Suprapubic skin (tissue), 4 donors: ENCODE measurements around the gene PCF11.

Source experiments
- EP300 ChIP-seq: sonication (generic); formaldehyde crosslinking; IDR thresholded peaks from one replicate; pipeline ENCODE4 v1.6.1; 2017; ENCODE audit warnings: antibody characterized with exemption
- POLR2A ChIP-seq, 2 donors: fragments of 450-650 bp; IDR thresholded peaks; one replicate each; pipeline ENCODE4 v1.6.1; 2017; ENCODE audit warnings: antibody characterized with exemption in 2 of 2, mild to moderate bottlenecking in 2 of 2, moderate library complexity in 2 of 2
- POLR2AphosphoS5 ChIP-seq, 3 donors: sonication (generic); formaldehyde crosslinking; IDR thresholded peaks; one replicate each; pipeline ENCODE4 v1.6.1; 2017; ENCODE audit warnings: antibody characterized with exemption in 3 of 3
- TF ChIP-seq, protein P1 (sequence below), 2 donors: fragments of 200-600 bp in 1 of 2; fragments of 450-650 bp in 1 of 2; sonication (generic) in 1 of 2; IDR thresholded peaks; one replicate each; pipeline ENCODE4 v1.5.1; 2016 to 2019; ENCODE audit warnings: antibody characterized with exemption in 2 of 2, mild to moderate bottlenecking in 1 of 2, moderate library complexity in 1 of 2

DNA sequence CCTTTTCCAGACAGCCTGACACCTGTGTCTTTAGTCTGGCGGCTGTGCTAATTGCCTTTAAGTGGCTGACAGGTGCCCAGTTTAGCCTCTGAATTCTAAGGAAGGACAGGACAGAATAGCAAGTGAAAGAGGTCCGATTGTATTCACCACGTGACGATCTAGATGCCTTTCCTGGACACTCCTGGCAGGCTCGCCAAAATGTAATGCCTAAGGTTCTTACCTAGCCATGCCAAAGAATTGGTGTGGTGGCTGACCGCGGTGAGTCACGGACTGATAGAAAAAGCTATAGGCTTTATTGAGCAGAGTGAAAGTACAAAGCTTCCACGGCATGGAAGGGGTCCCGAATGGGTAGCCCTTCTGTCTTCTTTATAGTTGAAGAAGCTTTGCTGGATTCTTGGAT is 63.3 kb downstream of the PCF11 start:
- TF ChIP-seq, protein P1, sequence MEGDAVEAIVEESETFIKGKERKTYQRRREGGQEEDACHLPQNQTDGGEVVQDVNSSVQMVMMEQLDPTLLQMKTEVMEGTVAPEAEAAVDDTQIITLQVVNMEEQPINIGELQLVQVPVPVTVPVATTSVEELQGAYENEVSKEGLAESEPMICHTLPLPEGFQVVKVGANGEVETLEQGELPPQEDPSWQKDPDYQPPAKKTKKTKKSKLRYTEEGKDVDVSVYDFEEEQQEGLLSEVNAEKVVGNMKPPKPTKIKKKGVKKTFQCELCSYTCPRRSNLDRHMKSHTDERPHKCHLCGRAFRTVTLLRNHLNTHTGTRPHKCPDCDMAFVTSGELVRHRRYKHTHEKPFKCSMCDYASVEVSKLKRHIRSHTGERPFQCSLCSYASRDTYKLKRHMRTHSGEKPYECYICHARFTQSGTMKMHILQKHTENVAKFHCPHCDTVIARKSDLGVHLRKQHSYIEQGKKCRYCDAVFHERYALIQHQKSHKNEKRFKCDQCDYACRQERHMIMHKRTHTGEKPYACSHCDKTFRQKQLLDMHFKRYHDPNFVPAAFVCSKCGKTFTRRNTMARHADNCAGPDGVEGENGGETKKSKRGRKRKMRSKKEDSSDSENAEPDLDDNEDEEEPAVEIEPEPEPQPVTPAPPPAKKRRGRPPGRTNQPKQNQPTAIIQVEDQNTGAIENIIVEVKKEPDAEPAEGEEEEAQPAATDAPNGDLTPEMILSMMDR (IDR thresholded peaks at IDR 0.05): no peak
- TF ChIP-seq POLR2A (IDR thresholded peaks at IDR 0.05) (no peak), POLR2AphosphoS5 (IDR thresholded peaks at IDR 0.05) (no peak), EP300 (no peak)
